GM12873 (cell line): Measurements from ENCODE around the gene EFS.

Experiments
- CTCF ChIP-seq: IDR thresholded peaks from 2 replicates; pipeline ENCODE4 v1.5.1; 2012; ENCODE audit warnings: low read depth, mild to moderate bottlenecking, moderate library complexity, low read length, control low read depth; ENCODE audit not compliant: insufficient read depth; ENCODE audit errors: missing control alignments

The EFS gene

GRCh38 chr14:23396781-23397407 is 31.9 kb upstream of the EFS start:
- no peak for TF ChIP-seq CTCF

DNA sequence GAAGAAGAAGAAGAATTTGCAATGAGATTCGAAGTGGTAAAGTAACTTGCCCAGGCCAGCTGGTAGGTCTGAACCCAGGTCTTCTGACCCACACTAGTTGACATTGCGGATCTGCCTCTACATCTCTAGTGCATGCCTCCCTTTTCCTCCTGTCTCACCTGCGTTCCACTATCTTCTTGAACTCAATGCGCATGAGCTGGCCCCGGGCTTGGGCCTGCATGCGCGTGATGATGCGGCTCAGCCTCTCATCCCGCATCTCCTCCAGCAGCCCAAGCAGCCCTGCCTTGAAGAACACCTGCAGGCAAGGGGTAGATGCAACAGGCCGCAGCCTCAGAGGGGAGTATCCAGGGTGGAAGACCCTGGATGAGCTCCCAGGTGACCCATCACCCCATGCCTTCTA is 31.2 kb upstream of the EFS start:
- TF ChIP-seq CTCF: no peak

GRCh38 chr14:23392613-23393012 is 27.6 kb upstream of the EFS start:
- TF ChIP-seq CTCF: no peak

DNA sequence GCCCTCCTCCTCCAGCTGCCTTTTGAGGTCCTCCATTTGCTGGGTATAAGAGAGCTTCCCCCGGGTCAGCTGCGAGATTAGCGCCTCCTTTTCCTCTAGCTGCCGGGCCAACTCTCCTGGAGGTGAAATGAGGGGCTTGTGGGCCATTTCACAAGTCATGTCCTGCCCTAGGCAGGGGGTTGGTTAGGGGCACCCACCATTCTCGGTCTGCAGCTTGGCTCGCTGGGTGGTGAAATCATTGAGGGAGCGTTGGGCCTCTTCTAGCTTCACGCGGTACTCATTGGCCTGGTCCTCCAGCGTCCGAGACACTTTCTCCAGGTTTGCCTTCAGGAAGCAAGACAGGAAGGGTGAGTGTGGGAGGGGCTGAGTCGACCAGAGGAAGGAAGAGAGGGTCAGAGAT is 24.4 kb upstream of the EFS start:
- TF ChIP-seq CTCF: no peak

GRCh38 chr14:23388996-23389395 is 24.0 kb upstream of the EFS start:
- no peak for TF ChIP-seq CTCF

DNA sequence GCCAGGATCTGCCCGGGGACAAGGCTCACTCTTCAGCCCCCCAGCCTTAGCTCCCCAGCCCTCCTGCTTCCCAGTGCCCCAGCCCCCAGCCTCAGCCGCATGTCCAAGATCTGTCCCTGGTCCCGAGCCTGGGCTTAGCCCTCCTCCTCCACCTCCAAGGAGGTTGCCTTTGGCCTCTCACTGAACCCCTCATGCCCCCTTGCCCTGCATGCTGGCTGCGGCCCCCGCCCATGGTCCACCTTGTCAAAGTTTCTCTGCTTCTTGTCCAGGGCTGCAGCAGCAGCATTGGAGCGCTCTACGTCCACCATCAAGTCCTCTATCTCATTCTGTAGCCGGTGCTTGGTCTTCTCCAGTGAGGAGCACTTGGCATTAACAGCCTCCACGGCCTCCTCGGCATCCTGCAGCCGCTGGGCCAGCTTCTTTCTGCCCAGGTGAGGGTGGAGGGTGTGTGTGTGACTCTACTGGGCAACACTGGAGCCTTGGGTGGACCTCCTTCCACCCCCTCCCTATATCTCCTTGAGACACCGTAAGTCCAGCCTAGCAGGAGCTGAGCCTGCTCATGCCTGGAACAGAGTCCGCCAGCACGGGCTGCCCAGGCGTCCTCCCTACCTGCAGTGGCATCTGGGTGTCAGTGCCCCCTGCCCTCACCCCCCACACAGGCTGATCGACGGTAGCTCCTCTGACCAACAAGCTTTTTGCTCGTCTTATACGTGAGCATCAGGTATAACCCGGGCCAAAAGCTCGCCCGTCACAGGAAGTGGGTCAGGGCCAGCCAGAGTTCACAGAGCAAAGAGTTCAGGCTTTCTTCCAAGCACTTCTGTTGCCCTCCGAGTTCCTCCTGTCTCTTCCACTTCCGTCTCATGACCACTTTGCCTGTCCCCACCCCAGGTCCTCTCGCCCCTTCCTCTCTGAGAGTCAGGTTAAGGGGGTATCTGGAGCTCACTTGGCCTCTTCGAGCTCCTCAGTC is 23.2 kb upstream of the EFS start:
- TF ChIP-seq CTCF: no peak

DNA sequence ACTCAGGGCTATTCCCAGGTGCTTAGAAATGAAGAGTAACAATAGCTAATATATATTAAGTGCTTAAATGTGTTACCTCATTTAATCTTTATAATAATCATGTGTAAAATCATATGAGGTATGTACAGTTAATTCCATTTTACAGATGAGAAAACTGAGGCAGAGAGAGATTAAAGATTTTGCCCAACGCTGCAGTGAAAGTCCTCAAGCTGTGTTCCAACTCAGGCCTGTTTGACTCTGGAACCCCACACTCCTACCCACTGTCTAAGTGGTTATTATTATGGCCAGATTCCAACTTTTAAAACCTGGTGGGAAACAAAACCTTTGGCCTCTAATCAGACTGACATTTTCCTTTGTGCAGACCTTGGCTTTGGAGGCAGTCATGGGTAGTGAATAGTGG is 22.0 kb upstream of the EFS start:
- no peak for TF ChIP-seq CTCF
